DMS 273 (cell line): ENCODE results near the gene PDE9A.

Source experiments
- DNase-seq: peaks from one replicate; lab custom pipeline; 2025; ENCODE audit not compliant: unreplicated experiment; lab: John Stamatoyannopoulos, UW

PDE9A gene

GRCh38 chr21:42641311-42642218 lies 11.9 kb upstream of the PDE9A start:
- DNase-seq, result no peak

GRCh38 chr21:42642219-42642745 lies 11.1 kb upstream of the PDE9A start:
- no peak for DNase-seq

- no peak for DNase-seq
Measured at GRCh38 chr21:42644223-42645208, 8.9 kb upstream of the PDE9A start.

GRCh38 chr21:42645211-42646075 lies 8.0 kb upstream of the PDE9A start:
- DNase-seq, result no peak

GRCh38 chr21:42646076-42646825 lies 7.2 kb upstream of the PDE9A start:
- DNase-seq, result no peak

- DNase-seq, result no peak
Measured at GRCh38 chr21:42646836-42647235, 6.6 kb upstream of the PDE9A start.

- no peak for DNase-seq
Measured at GRCh38 chr21:42648606-42649005, 4.8 kb upstream of the PDE9A start.

- DNase-seq, result no peak
Measured at GRCh38 chr21:42649122-42650032, 4.0 kb upstream of the PDE9A start.

GRCh38 chr21:42650033-42650370 lies 3.4 kb upstream of the PDE9A start:
- DNase-seq, result no peak

GRCh38 chr21:42650441-42651421 lies 2.7 kb upstream of the PDE9A start:
- no peak for DNase-seq

- peak; percentile 66 for DNase-seq
Measured at GRCh38 chr21:42651515-42652401, 1.7 kb upstream of the PDE9A start.

- peak; percentile 58 for DNase-seq
Measured at GRCh38 chr21:42652527-42653230, 742 bp upstream of the PDE9A start.

GRCh38 chr21:42654179-42654912 lies 925 bp downstream of the PDE9A start:
- peak; percentile 48 for DNase-seq

GRCh38 chr21:42654913-42655795 lies 1.7 kb downstream of the PDE9A start:
- no peak for DNase-seq
